Spinal cord (tissue), 10 donors: ENCODE results near the gene STAG2. TPM values are rescaled to one million over a fixed set of nuclear protein-coding genes. Genes with fewer than 3 reads are reported as not detected.
"Not testable (repeated sequence)": the region's sequence is repeated elsewhere in the genome, so short reads cannot be mapped to it uniquely, and the experiment has no call there.

Experiments
- DNase-seq, 6 donors: peaks; one replicate each; pipeline versions ENCODE4 v3.0.0 to v3.0.0-alpha.2; 2013 to 2015; ENCODE audit warnings: low spot score in 6 of 6, low read depth in 4 of 6
- H3K27ac ChIP-seq: one replicate; pipeline ENCODE4 v1.5.1; 2013; ENCODE audit warnings: low read depth, low read length, control low read depth
- H3K27me3 ChIP-seq: one replicate; pipeline ENCODE4 v1.6.1; 2013; ENCODE audit warnings: low read length; ENCODE audit not compliant: control insufficient read depth, insufficient read depth
- H3K36me3 ChIP-seq: one replicate; pipeline ENCODE4 v1.6.1; 2013; ENCODE audit warnings: low read length; ENCODE audit not compliant: control insufficient read depth, insufficient read depth
- H3K4me1 ChIP-seq: one replicate; pipeline ENCODE4 v1.6.1; 2013; ENCODE audit warnings: low read length; ENCODE audit not compliant: control insufficient read depth, insufficient read depth
- H3K4me3 ChIP-seq: one replicate; pipeline ENCODE4 v1.5.1; 2013; ENCODE audit warnings: low read depth, low read length, control low read depth
- H3K9me3 ChIP-seq: one replicate; pipeline ENCODE4 v1.6.1; 2013; ENCODE audit warnings: low read length; ENCODE audit not compliant: control insufficient read depth, insufficient read depth
- WGBS: methylation state at CpG from one replicate; pipeline ENCODE4 v1.1.5; 2013; ENCODE audit warnings: missing lambda C conversion rate; ENCODE audit not compliant: insufficient coverage; 5-methylcytosine and 5-hydroxymethylcytosine counted together
- polyA plus RNA-seq, 2 donors: library from polyadenylated mRNA; unstranded; fragments of 120-200 nt; gene quantifications; one replicate each; pipeline ENCODE4 v1.2.1, GENCODE V29; 2013; ENCODE audit not compliant: insufficient read length in 2 of 2
- total RNA-seq, 2 donors: library from RNA; depleted of rRNA in 1 of 2; stranded (reverse); fragments of 120-200 nt in 1 of 2; fragments of >200 nt in 1 of 2; gene quantifications; one replicate each; pipeline versions ENCODE4 v1.2.3 to v1.2.4, GENCODE V29; 2013 to 2014
- donor health status: healthy.

STAG2 gene
- total and polyA plus RNA-seq, 4 donors = 54.8 to 152 (median 99.5) TPM

DNA sequence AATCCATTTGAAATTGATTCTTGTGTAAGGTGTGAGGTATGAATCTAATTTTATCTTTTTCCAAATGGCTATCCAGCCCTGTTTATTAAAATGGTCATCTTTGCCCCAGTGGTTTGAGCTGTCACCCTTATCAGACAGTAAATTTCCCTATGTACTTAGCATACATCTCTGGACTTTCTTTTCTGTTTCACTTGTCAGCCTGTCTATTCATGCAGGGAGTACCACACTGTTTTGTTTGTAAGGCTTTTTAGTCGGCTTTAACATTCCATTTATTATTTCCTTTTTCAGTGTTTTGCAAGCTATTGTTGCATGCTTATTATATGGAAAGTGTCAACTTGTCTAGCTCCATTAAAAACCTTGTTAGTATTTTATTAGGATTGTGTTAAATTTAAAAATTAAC is 155.8 kb downstream of the STAG2 start:
- peaks cover 1% of the 10 kb centered on the region for H3K9me3 ChIP-seq
- H3K27me3 ChIP-seq = no peaks in the 10 kb centered on the region
- H3K36me3 ChIP-seq = no peaks in the 10 kb centered on the region
- H3K4me3 ChIP-seq = no peak overlapping the region
- no peaks in the 10 kb centered on the region for H3K4me1 ChIP-seq
- WGBS = no CpG with 5 or more reads among the region's 1 CpG
- no peak for DNase-seq
- no peak overlapping the region for H3K27ac ChIP-seq

DNA sequence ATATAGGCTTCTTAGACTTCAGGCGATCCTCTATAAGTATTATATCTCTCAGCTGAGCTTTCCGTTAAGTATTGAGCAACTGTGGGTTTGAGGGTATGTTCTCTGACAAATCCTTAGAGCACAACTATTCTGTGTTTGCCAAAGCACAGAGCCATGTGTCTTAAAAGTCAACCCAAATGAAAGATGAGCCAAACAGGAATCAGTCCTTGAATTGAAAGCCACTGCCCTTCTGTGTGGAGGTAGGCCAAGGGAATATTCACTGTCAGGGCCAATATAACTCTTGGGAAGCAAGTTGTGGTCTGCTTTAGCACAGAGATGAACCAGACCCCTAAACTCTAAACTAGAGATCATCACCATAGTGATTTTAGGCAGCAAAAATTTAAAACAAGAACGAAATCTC is 164.0 kb downstream of the STAG2 start:
- Histone ChIP-seq H3K9me3 (no peaks in the 10 kb centered on the region), H3K27ac (no peak overlapping the region), H3K27me3 (no peaks in the 10 kb centered on the region), H3K4me3 (no peak overlapping the region), H3K4me1 (no peaks in the 10 kb centered on the region), H3K36me3 (no peaks in the 10 kb centered on the region)
- no peak for DNase-seq
- no CpG with 5 or more reads among the region's 3 CpGs for WGBS

DNA sequence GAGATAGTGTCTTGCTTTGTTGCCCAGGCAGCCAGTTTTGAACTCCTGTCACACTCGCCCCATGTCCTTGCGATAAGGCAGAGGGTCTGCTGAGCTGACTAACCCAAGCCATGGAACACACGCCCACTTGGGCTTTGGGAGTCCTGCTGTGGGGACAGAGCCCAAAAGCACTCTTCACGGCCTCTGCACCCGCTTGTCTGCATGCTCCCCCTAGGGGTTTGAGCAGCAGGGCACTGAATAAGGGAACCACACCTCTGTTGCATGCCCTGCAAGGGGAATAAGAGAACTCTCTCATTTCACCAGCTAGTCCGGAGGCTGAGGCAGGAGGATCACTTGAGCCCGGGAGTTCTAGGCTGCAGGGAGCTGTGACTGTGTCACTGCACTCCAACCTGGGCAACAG is 166.0 kb downstream of the STAG2 start:
- WGBS = 83% methylated on average over 6 of the region's 7 CpGs
- DNase-seq = no peak

DNA sequence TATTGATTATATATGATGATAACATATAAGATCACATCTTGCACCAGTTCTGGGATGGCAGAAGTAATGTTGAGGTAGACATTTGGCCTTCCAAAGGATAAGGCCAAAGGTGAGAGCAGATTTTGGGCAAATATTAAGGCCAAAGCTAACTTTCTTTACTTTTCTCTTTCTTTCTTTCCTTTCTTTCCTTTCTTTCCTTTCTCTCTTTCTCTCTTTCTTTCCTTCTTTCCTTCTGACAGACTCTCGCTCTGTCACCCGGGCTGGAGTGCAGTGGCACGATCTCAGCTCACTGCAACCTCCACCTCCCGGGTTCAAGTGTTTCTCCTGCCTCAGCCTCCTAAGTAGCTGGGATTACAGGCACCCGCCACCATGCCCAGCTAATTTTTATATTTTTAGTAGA is 170.9 kb downstream of the STAG2 start:
- H3K36me3 ChIP-seq, H3K9me3 ChIP-seq, H3K4me1 ChIP-seq, DNase-seq, H3K4me3 ChIP-seq, H3K27ac ChIP-seq, H3K27me3 ChIP-seq: not testable (repeated sequence)
- WGBS = 87% methylated on average over 3 of the region's 5 CpGs

More for the DNA sequence above, 166.0 kb downstream of the STAG2 start:
- H3K36me3 ChIP-seq = no peaks in the 10 kb centered on the region
- H3K27me3 ChIP-seq = no peaks in the 10 kb centered on the region
- no peak overlapping the region for H3K27ac ChIP-seq
- no peaks in the 10 kb centered on the region for H3K9me3 ChIP-seq
- H3K4me1 ChIP-seq = no peaks in the 10 kb centered on the region
- no peak overlapping the region for H3K4me3 ChIP-seq

DNA sequence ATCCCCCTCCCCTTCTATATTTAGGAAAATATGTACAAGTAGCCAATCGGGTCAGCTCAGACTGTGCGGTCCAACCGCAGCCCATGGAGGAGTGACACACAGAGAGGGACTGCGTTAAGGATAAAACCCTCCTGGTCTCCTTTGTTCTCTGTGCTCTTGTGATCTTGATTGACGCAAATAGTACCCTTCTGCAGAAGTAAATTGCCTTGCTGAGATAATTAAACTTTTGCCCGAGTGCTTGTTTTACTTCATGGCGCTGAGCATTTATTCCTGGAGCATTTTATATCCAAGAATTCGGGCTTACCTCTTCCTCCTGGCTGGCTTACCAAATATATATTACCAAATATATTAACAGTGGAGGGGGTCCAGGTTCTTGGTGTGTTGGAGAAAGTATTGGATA is 184.2 kb downstream of the STAG2 start:
- WGBS = 89% methylated on average over 6 of the region's 8 CpGs
- Histone ChIP-seq H3K9me3 (no peaks in the 10 kb centered on the region), H3K4me1 (no peaks in the 10 kb centered on the region), H3K27me3 (no peaks in the 10 kb centered on the region), H3K27ac (no peak overlapping the region), H3K36me3 (no peaks in the 10 kb centered on the region), H3K4me3 (no peak overlapping the region)
- no peak for DNase-seq

DNA sequence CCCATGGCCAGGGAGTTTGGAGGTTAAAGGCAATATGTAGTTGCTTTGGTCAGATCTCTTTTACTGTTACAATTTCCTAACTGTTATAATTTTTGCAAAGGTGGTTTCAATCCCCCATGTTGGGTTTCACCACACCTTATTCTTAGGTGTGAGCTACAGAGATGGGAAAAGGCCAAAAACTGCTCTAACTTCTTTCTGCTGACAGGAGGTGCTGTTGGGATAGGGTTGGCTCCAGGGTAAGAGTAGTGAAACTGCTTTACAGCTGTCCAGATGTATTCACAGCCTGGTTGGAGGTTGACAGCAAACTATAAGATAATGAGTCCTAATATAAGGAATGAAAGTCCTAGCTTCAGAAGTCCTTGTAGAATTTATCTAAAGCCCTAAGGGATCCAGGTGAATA is 189.7 kb downstream of the STAG2 start:
- Histone ChIP-seq H3K36me3 (no peaks in the 10 kb centered on the region), H3K27me3 (no peaks in the 10 kb centered on the region), H3K27ac (no peak overlapping the region), H3K9me3 (no peaks in the 10 kb centered on the region), H3K4me3 (no peak overlapping the region), H3K4me1 (no peaks in the 10 kb centered on the region)
- DNase-seq = no peak

Other genes with a start within 250 kb of the STAG2 start
- gene THOC2, start 228.7 kb upstream of the STAG2 start, total RNA-seq = 10 to 100 TPM; 86.9 to 97.7 TPM
- 10 to 100 TPM; 67.2 to 69.6 TPM for gene THOC2, start 228.7 kb upstream of the STAG2 start, polyA plus RNA-seq
- 10 to 100 TPM; 67.6 to 74.3 TPM for gene XIAP, start 101.7 kb upstream of the STAG2 start, total RNA-seq
- 10 to 100 TPM; 47.9 to 49.9 TPM for gene XIAP, start 101.7 kb upstream of the STAG2 start, polyA plus RNA-seq